Esophagus squamous epithelium (tissue), 5 donors: ENCODE measurements around the gene YWHAH. TPM values are rescaled to one million over a fixed set of nuclear protein-coding genes. Genes with fewer than 3 reads are reported as not detected.

Experiments used
- DNase-seq: peaks from one replicate; lab custom pipeline; 2025; lab: John Stamatoyannopoulos, UW
- H3K27ac ChIP-seq, 4 donors: fragments of 200-600 bp; sonication (generic); one replicate each; pipeline ENCODE4 v1.5.1; 2016 to 2019; ENCODE audit warnings: mild to moderate bottlenecking in 1 of 4
- H3K27me3 ChIP-seq, 4 donors: fragments of 200-600 bp; sonication (generic); 1 replicate in 3 of 4; 2 replicates in 1 of 4; pipeline versions ENCODE4 v1.5.1 to v1.6.0; 2017 to 2021; ENCODE audit warnings: antibody characterized with exemption in 1 of 4
- H3K36me3 ChIP-seq, 3 donors: fragments of 200-600 bp; sonication (generic); one replicate each; pipeline ENCODE4 v1.5.1; 2016 to 2019
- H3K4me1 ChIP-seq, 3 donors: fragments of 200-600 bp; sonication (generic); one replicate each; pipeline ENCODE4 v1.5.1; 2017 to 2019
- H3K4me3 ChIP-seq, 4 donors: fragments of 200-600 bp; sonication (generic); 1 replicate in 3 of 4; 2 replicates in 1 of 4; pipeline ENCODE4 v1.5.1; 2016 to 2019; ENCODE audit warnings: mild to moderate bottlenecking in 2 of 4, moderate library complexity in 1 of 4
- H3K9me3 ChIP-seq, 3 donors: fragments of 200-600 bp; sonication (generic); one replicate each; pipeline ENCODE4 v1.5.1; 2016 to 2019
- POLR2A ChIP-seq, 4 donors: fragments of 450-650 bp; IDR thresholded peaks; one replicate each; pipeline ENCODE4 v1.6.1; 2017; ENCODE audit warnings: antibody characterized with exemption in 4 of 4, mild to moderate bottlenecking in 4 of 4, moderate library complexity in 3 of 4
- WGBS, 2 donors: methylation state at CpG; one replicate each; pipeline ENCODE4 v1.1.5; 2018; 5-methylcytosine and 5-hydroxymethylcytosine counted together
- intact Hi-C: fragments of 100-400 bp; cut with DNase I; formaldehyde crosslinking; loops from one replicate; pipeline ENCODE4 v1.15.0; 2022
- total RNA-seq, 4 donors: library from RNA; depleted of rRNA; stranded (reverse); fragments of >200 nt; gene quantifications; one replicate each; pipeline ENCODE4 v1.1.0, GENCODE V29; 2016
- TF ChIP-seq, protein P1 (sequence below), 6 experiments: fragments of 450-650 bp in 4 of 6; fragments of 200-600 bp in 2 of 6; sonication (generic) in 2 of 6; IDR thresholded peaks; one replicate each; pipeline ENCODE4 v1.5.1; 2016 to 2019; ENCODE audit warnings: antibody characterized with exemption in 6 of 6, mild to moderate bottlenecking in 4 of 6, moderate library complexity in 4 of 6
- donor health status: DM: yes; HTN: yes; CAD: no.

YWHAH gene
- total RNA-seq, 4 donors from 2014 or later, result 42.4 to 63.2 (median 54.2) TPM

DNA sequence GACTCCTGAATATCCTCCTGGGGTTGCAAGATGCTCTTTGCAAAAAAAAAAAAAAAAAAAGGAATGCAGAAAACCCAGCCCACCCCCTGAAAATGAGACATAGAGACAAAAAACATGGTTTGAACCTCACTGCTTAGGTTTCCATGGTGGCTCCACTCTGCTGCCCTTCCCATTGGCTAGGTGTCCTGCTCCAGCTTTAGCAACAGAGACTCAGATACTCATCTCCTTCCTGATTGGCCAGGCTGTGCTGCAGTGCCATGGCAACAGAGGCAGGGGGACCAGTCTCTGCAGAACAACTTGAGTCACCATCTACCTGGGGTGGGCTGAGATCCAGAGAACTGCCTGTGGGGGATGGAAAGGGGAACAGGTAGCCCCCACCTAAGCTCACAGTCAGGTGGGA is 17.4 kb upstream of the YWHAH start:
- DNase-seq, result no peak
- Histone ChIP-seq H3K9me3 (no peaks in the 10 kb centered on the region), H3K4me1 (no peaks in the 10 kb centered on the region), H3K27ac (no peak overlapping the region), H3K36me3 (no peaks in the 10 kb centered on the region), H3K4me3 (no peak overlapping the region), H3K27me3 (peaks cover 0 to 10% (median 0%) of the 10 kb centered on the region in 4 donors)
- no peak for TF ChIP-seq POLR2A (IDR thresholded peaks at IDR 0.05)
- intact Hi-C loops, result no loop called here

DNA sequence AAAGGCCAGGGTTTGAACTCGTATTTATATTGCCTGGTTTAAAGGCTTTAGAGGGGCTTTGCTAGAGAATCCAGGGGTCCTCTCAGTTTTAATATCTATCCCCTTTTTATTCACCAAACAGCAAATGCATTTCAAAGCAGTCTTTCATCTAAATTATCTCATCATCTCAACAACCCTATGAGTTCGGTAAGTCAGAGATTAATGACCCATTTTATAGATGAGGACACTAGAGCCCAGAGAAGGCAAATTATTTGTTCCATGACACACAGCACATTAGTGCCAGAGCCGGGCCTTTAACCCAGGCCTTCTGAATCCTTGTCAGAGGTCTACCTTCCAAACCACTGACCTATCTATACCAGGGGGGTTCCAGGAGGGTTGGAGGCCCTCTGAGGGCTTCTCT is 16.8 kb upstream of the YWHAH start:
- Histone ChIP-seq H3K27me3 (peaks cover 0 to 10% (median 0%) of the 10 kb centered on the region in 4 donors), H3K27ac (no peak overlapping the region), H3K9me3 (no peaks in the 10 kb centered on the region), H3K4me3 (no peak overlapping the region), H3K4me1 (no peaks in the 10 kb centered on the region), H3K36me3 (no peaks in the 10 kb centered on the region)
- no peak for DNase-seq
- intact Hi-C loops, result no loop called here
- no peak for TF ChIP-seq POLR2A (IDR thresholded peaks at IDR 0.05)
- TF ChIP-seq, protein P1, sequence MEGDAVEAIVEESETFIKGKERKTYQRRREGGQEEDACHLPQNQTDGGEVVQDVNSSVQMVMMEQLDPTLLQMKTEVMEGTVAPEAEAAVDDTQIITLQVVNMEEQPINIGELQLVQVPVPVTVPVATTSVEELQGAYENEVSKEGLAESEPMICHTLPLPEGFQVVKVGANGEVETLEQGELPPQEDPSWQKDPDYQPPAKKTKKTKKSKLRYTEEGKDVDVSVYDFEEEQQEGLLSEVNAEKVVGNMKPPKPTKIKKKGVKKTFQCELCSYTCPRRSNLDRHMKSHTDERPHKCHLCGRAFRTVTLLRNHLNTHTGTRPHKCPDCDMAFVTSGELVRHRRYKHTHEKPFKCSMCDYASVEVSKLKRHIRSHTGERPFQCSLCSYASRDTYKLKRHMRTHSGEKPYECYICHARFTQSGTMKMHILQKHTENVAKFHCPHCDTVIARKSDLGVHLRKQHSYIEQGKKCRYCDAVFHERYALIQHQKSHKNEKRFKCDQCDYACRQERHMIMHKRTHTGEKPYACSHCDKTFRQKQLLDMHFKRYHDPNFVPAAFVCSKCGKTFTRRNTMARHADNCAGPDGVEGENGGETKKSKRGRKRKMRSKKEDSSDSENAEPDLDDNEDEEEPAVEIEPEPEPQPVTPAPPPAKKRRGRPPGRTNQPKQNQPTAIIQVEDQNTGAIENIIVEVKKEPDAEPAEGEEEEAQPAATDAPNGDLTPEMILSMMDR (IDR thresholded peaks at IDR 0.05), result no peak
- WGBS, 2 donors, result 78 to 83% methylated on average over 2 of the region's 3 CpGs

DNA sequence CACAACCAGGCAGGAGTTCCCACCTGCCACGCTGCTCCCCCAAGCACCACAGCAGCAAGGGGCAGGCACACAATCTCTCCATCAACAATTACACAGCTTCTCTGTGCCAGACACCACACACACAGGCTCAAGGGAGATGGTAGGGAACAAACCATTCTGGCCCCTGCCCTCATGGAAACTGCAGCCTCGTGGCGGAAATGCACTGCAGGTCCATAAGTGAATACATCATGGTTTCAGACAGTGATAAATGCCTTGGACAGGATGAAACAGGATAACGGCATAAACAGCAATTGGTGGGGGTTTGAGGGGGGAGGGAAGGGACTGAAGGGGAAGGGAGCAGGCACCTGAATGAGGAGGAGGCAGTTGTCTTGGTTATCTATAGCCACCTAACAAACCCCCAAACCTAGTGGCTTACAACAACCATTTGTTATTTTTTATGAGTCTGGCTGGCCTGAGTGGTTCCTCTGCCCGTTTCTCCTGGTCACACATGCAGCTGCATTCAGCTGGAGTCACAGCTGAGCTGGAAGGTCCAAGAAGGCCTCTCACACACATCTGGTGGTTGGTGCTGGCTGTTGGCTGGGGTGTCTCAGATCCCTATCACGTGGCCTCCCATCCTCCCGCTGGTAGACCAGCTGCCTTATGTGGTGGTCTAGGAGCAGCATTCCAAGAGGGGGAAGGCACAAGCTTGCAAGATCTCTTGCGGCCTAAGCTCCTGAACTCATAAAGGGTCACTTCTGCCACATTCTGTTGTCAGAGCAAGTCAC is 15.0 kb upstream of the YWHAH start:
- Histone ChIP-seq H3K27ac (no peak overlapping the region), H3K4me3 (no peak overlapping the region), H3K9me3 (no peaks in the 10 kb centered on the region), H3K27me3 (peaks cover 0 to 10% (median 0%) of the 10 kb centered on the region in 4 donors), H3K36me3 (no peaks in the 10 kb centered on the region), H3K4me1 (no peaks in the 10 kb centered on the region)
- DNase-seq, result no peak
- WGBS, 2 donors, result 47 to 62% methylated on average over 7 of the region's 8 CpGs
- TF ChIP-seq POLR2A (IDR thresholded peaks at IDR 0.05), result no peak
- TF ChIP-seq, protein P1 (IDR thresholded peaks at IDR 0.05), result no peak
- intact Hi-C loops, result no loop called here

DNA sequence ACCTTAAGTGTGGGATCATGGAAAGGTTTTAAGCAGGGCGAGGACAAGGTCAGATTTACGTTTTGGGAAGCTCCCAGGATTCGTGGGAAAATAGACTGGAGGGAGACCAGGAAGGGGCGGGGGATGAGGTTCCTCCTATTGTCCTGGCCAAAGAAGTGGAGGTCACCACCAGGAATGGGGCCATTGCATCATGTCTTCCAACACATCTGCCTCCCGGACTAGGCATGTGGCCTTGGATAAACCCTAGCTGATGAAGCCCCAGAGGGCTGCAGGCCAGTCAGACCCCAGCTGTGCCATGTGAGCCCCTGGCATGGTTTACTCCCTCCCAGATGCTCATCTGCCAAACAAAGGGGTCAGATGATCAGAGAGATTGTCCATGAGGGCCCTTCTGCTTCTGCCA is 11.5 kb upstream of the YWHAH start:
- no peak for TF ChIP-seq POLR2A (IDR thresholded peaks at IDR 0.05)
- TF ChIP-seq, protein P1 (IDR thresholded peaks at IDR 0.05), result no peak
- Histone ChIP-seq H3K9me3 (no peaks in the 10 kb centered on the region), H3K27ac (no peak overlapping the region), H3K4me3 (no peak overlapping the region), H3K36me3 (no peaks in the 10 kb centered on the region), H3K4me1 (no peaks in the 10 kb centered on the region), H3K27me3 (peaks cover 0 to 3% (median 0%) of the 10 kb centered on the region in 4 donors)
- no peak for DNase-seq
- intact Hi-C loops, result no loop called here
- WGBS, 2 donors, result 52 to 70% methylated on average over 3 to 5 of the region's 5 CpGs

DNA sequence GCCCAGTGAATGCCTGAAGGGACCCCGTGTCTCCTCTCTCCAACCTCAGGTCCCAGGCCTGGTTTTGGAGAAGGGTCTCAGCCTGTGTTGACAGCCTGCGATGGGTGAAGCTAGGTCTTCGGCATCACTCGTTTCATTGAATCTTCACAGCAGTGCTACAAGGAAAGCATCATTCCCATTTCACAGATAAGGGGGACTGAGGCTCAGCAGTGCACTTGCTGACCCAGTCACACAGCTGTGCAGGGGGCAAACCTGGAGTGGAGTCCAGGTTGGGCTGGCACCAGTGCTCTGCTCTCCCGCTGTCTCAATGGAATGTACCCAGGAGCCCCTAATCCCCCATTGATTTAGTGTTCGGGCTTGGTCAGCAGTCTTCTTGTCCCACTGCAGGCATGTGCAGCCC is 10.9 kb upstream of the YWHAH start:
- no peaks in the 10 kb centered on the region for H3K36me3 ChIP-seq
- TF ChIP-seq, protein P1 (IDR thresholded peaks at IDR 0.05), result no peak
- TF ChIP-seq POLR2A (IDR thresholded peaks at IDR 0.05), result no peak
- no peaks in the 10 kb centered on the region for H3K9me3 ChIP-seq
- DNase-seq, result no peak
- no peak overlapping the region for H3K27ac ChIP-seq
- H3K4me1 ChIP-seq, result no peaks in the 10 kb centered on the region
- peaks cover 0 to 3% (median 0%) of the 10 kb centered on the region in 4 donors for H3K27me3 ChIP-seq
- WGBS, 2 donors, result 84 to 95% methylated on average over 6 of the region's 6 CpGs
- intact Hi-C loops, result no loop called here
- H3K4me3 ChIP-seq, result no peak overlapping the region
